GM21576 (cell line): ENCODE measurements around the gene GZF1.
A peak's percentile ranks its signal among the peaks of the same experiment; 100 is the strongest.

ENCODE experiments used
- ATAC-seq: cut with Tn5 transposase; IDR thresholded peaks from one replicate; pipeline ENCODE4 v1.9.1; 2021; ENCODE audit warnings: mild to moderate bottlenecking, moderate library complexity; ENCODE audit not compliant: unreplicated experiment

GZF1 gene

DNA sequence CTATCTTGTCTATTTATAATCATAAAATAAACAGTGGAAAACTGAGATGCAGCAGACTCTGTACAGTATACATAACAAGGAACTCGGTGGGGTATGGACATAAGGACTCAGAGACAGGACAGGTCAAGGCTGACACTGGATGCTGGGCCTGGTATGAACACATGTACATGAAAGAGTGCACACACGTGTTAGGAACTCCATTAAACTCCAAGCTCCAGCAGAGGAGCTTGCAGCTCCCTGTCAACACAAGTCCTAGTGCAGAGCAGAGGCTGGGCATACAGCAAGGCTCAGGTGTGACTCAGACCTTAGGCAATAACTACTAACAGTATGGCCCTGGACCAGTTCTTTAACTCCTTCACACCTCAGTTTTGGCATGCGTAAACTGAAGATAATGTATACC, 42.2 kb downstream of the GZF1 start:
- ATAC-seq: no peak

DNA sequence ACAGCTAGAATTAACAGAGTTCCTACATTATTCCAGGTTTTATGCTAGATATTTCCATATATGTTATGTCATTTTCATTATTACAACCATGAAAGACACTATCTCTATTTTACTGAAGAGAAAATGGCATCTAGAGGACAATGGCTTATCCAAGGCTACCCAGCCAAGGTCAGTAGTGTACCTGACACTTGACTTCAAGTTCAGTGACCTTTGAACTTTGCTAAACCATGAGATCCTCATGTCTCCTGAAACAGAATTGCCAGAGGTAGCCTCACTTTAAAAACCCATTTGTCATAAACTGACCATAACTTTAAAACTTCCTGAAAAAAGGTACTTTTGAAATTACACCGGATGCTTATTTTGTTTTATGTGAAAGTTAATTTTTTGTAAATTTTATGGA, 44.9 kb downstream of the GZF1 start:
- no peak for ATAC-seq

DNA sequence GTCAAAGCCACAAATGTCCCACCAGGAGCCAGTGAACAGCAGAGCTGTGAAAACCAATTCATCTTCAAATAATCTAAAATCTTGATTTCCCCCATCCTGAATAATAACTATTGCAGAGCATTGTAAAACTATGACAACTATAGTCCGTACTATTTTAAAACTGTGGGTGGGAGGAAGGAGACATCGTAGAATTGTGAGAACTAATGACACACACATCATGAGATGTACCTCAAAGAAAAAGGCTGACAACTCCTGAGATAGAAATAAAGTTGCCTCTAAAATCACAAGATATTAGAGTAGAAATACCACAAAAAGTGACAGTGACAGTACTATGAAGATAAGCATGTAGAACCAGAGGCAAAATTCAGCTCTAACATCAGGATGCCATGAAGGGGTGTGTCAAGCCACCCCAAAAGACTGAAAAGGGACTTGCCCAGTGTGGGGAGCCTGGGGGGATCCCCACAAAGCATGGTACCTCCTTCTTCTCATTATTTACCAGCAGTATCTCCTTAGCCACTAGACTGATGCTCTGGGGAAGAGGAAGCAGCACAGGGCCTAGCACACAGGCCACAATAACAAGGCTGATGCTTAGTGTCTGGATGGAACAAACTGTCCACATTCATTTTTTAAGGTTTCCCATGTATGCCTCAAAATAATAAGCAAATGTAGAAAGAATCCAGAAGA, 45.9 kb downstream of the GZF1 start:
- ATAC-seq: peak; percentile 70

- no peak for ATAC-seq
These were observed 47.0 kb downstream of the GZF1 start for GRCh38 chr20:23408957-23409356.

GRCh38 chr20:23409800-23410199, 47.8 kb downstream of the GZF1 start:
- ATAC-seq: no peak

DNA sequence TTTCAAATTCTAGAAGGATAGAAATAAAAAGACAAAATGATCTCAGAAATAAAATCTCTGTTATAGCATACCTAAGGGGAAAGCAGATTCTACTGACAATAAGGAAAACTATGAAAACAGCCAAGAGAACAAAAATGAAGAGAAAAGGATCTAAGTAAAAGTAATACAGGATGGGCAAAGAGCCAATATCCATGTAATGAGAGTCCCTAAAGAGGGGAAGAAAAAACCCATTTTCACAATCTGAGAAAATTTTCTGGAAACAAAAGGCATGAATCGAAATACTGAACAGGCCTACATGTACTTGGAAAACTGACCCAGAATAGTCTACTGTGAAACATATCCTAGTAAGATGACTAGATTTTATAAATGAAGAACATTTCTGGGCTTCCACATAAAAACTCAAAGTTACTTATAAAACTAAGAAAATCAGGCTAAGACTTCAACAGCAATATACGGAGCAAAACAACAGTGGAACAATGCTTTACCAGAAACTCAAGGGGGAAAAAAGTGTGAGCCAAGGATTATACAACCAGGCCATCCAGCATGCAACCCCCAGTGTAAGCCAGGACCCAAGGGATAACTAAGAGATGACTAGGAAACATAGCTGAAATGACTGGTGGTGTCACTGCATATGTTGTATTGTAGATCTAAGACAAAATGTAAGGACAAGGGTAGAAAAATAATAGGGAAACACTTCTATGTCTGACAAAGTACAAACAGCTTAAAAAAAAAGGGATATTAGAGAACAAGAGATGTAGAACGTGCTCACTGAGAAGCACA, 49.1 kb downstream of the GZF1 start:
- no peak for ATAC-seq

- no peak for ATAC-seq
These were observed 50.0 kb downstream of the GZF1 start for GRCh38 chr20:23412026-23412425.

GRCh38 chr20:23413862-23414422, 52.0 kb downstream of the GZF1 start:
- no peak for ATAC-seq

DNA sequence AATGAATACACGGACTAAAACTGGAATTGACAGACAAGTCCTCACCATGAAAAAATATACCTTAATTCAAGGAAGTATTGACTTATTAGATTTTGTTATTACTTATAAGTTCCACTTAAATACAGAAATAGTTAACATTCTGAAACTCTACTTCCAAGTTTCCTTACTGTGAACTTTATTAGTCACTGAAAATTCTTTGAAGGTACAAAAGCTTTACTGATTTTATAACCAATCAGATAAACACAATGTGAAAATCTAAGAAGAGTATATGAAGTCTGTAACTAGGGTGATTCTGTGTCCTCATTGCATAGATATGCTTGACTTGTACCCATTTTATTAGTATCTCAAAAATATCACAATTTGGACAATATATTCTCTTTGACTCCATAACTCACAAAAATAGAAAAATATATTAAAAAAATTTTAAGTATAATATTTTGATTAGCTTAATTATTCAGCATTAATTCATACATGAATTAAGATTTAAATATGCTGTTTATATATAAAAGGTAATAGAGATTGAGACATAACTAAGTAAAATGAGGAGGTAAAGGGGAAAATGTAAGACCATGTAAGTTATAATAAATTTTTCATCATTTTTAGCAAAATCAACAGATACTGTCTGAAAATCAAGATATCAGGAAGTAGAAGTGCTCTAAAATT, 52.7 kb downstream of the GZF1 start:
- ATAC-seq: no peak

GRCh38 chr20:23415555-23415954, 53.6 kb downstream of the GZF1 start:
- ATAC-seq: no peak

GRCh38 chr20:23415959-23416583, 54.1 kb downstream of the GZF1 start:
- no peak for ATAC-seq

- ATAC-seq: no peak
These were observed 55.9 kb downstream of the GZF1 start for GRCh38 chr20:23417861-23418260.

DNA sequence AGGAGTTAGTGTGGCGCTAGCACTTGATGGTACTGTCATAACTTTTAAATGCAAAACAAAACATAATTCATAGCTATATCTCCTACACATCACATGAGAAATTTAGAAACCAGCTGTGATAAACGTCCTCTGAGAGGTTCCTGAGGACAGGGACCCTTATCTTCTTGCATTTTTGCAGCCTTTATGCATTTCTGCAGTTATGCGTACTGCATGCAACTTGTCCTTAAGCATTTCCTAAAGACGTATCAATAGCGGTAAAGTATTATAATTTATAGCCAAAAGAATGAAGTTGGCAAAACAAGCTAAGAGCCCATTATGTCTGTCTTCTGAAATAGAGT, 57.6 kb downstream of the GZF1 start:
- no peak for ATAC-seq

DNA sequence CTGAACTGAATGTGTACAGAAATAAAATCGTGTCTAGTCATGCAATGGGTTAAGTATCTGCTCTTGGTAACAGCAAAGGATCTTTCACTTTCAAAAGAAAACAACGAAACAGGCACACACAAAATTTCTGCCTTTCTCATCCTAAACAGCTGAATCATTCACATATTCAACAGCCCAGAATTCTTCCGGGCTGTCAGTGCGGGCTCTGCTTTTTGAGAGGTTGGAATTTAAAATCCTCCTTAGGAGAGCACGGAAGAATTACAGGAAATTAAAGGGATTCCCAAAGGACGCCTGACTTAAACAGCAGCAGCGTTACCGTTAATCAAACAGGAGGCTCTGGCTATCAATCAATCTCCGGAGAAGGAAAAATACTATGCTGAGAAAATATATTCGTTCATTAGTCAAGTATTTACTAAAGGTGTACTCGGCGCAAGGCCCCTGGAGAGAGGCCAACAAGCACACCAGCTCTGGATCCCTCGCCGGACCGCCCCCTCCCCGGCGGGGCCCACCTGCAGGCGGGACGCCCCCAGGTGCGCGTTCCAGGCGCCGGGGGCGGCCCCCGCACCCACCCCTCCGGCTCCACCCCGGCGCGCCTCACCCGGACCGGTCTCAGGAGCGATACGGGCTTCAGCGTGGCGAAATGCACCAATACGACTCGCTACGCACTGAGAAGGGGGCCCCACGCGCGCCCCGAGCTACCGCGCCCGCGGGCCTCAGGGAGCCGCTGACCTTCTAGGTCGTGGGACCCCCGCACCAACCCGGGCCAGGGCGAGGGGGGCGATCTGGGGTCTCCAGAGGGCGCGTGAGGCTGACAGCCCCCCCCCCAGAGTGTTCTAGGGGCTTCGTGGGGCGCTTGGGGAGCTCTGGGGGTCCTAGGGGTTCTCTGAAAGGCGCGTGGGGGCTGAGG, 58.3 kb downstream of the GZF1 start:
- no peak for ATAC-seq

GRCh38 chr20:23420943-23421931, 59.3 kb downstream of the GZF1 start, which contains the start of gene NAPB:
Gene NAPB, minus strand, starts transcription at chr20:23421488. Its CDS starts 86 bp downstream, at chr20:23421402.
- ATAC-seq: peak; percentile 97
